B cell (primary cell): Measurements from ENCODE around the gene AQR.

Source experiments
- EZH2 ChIP-seq: IDR thresholded peaks from 2 replicates; pipeline ENCODE4 v1.6.1; 2012; ENCODE audit warnings: borderline replicate concordance, low read depth, mild to moderate bottlenecking, moderate library complexity, low read length; ENCODE audit not compliant: insufficient read depth, poor library complexity, severe bottlenecking
- TF ChIP-seq, protein P1 (sequence below): fragments of 200-600 bp; IDR thresholded peaks from one replicate; pipeline ENCODE4 v1.8.0; 2022; ENCODE audit warnings: antibody characterized with exemption, mild to moderate bottlenecking

DNA sequence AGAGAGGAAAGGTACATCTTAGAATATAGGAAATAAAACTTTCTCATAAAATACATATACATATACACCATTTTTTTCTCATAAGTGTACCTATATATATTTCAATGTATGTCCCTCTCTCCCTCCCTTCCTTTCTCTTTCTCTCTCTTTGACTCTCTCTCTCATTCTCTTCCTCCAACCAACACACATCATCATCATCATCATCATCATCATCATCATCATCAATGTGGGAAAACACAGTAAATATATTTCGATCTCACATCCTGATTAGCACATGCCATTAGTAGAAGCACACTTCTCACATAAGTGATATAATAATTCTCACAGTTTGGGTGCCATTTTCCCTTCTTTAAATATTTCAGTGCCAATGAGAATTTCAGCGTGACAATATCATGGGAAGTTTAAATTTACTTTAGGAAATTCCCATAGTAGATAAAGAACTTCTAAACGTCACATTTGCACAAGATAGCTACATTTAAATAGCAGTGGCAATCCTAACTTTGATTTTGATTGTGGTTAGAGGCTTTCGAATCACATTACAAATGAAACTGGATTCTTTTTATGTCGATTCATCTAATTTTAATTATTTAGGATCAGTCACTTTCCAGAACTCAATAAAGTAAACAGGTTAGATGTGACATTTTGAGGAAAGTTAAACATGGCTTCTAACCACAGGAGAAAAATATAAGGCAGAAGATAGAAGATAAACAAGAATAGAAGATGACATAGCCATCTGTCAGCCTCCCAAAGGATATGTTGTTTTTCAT, 141.2 kb downstream of the AQR start:
- TF ChIP-seq, protein P1, sequence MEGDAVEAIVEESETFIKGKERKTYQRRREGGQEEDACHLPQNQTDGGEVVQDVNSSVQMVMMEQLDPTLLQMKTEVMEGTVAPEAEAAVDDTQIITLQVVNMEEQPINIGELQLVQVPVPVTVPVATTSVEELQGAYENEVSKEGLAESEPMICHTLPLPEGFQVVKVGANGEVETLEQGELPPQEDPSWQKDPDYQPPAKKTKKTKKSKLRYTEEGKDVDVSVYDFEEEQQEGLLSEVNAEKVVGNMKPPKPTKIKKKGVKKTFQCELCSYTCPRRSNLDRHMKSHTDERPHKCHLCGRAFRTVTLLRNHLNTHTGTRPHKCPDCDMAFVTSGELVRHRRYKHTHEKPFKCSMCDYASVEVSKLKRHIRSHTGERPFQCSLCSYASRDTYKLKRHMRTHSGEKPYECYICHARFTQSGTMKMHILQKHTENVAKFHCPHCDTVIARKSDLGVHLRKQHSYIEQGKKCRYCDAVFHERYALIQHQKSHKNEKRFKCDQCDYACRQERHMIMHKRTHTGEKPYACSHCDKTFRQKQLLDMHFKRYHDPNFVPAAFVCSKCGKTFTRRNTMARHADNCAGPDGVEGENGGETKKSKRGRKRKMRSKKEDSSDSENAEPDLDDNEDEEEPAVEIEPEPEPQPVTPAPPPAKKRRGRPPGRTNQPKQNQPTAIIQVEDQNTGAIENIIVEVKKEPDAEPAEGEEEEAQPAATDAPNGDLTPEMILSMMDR: no peak
- TF ChIP-seq EZH2: no peak
